SU-DHL-6 (cell line): ENCODE measurements around the gene KIF13A.
"Not testable (repeated sequence)": the region's sequence is repeated elsewhere in the genome, so short reads cannot be mapped to it uniquely, and the experiment has no call there.

ENCODE experiments used
- H2AFZ ChIP-seq: fragments of 200-600 bp; sonication (generic); 2 replicates; pipeline ENCODE4 v1.6.1; 2014; ENCODE audit warnings: low read depth, mild to moderate bottlenecking, moderate library complexity, mixed read lengths, antibody characterized with exemption, low read length; ENCODE audit not compliant: severe bottlenecking
- H3F3A ChIP-seq: fragments of 200-600 bp; shearing (Covaris generic); 2 replicates; pipeline ENCODE4 v1.6.0; 2016; ENCODE audit warnings: antibody characterized with exemption, mild to moderate bottlenecking; ENCODE audit not compliant: insufficient read depth
- H3K27ac ChIP-seq: fragments of 200-600 bp; sonication (generic); 2 replicates; pipeline ENCODE4 v1.5.1; 2016; ENCODE audit warnings: low read depth, mild to moderate bottlenecking, low read length, moderate library complexity, mixed read lengths
- H3K27me3 ChIP-seq: fragments of 200-600 bp; sonication (generic), shearing (Covaris generic); 2 replicates; pipeline ENCODE4 v1.6.0; 2014; ENCODE audit warnings: mild to moderate bottlenecking, low read length
- H3K36me3 ChIP-seq: fragments of 200-600 bp; sonication (generic); 2 replicates; pipeline ENCODE4 v1.6.1; 2014; ENCODE audit warnings: mild to moderate bottlenecking, low read length, mixed read lengths
- H3K4me2 ChIP-seq: fragments of 300-600, 200-600 bp; shearing (Covaris generic), sonication (generic); 2 replicates; pipeline ENCODE4 v1.6.0; 2014; ENCODE audit warnings: low read length, low read depth, mild to moderate bottlenecking; ENCODE audit not compliant: poor library complexity, severe bottlenecking
- H3K4me3 ChIP-seq: fragments of 200-600 bp; sonication (generic); 2 replicates; pipeline ENCODE4 v1.5.1; 2014; ENCODE audit warnings: antibody characterized with exemption, low read length, mild to moderate bottlenecking, mixed read lengths; ENCODE audit not compliant: insufficient read depth, poor library complexity, severe bottlenecking
- H3K79me2 ChIP-seq: fragments of 200-600 bp; sonication (generic); 2 replicates; pipeline ENCODE4 v1.6.1; 2014; ENCODE audit warnings: mild to moderate bottlenecking, low read length, moderate library complexity; ENCODE audit not compliant: insufficient read depth
- H3K9ac ChIP-seq: fragments of 200-600 bp; sonication (generic); 2 replicates; pipeline ENCODE4 v1.7.0; 2014; ENCODE audit warnings: mild to moderate bottlenecking, low read length
- H3K9me2 ChIP-seq: fragments of 200-600 bp; sonication (generic); replicated peaks from 2 replicates; pipeline ENCODE4 v1.6.1; 2014; ENCODE audit warnings: low read length; ENCODE audit not compliant: insufficient read depth
- H3K9me3 ChIP-seq: fragments of 200-600 bp; sonication (generic); 2 replicates; pipeline ENCODE4 v1.6.1; 2014; ENCODE audit warnings: low read length, mixed read lengths; ENCODE audit not compliant: insufficient read depth
- H4K20me1 ChIP-seq: fragments of 200-600 bp; sonication (generic); 2 replicates; pipeline ENCODE4 v1.6.1; 2014; ENCODE audit warnings: low read depth, mild to moderate bottlenecking, antibody characterized with exemption, low read length, moderate library complexity, mixed read lengths
- CTCF ChIP-seq: fragments of 200-600 bp; sonication (generic); IDR thresholded peaks from one replicate; pipeline ENCODE4 v1.5.1; 2017; ENCODE audit warnings: antibody characterized with exemption, mild to moderate bottlenecking, low read length, moderate library complexity; ENCODE audit not compliant: insufficient read depth, poor library complexity, severe bottlenecking
- EZH2phosphoT487 ChIP-seq: fragments of 200-600 bp; sonication (generic), shearing (Covaris generic); conservative IDR thresholded peaks from 2 replicates; pipeline ENCODE4 v1.6.1; 2018; ENCODE audit warnings: mild to moderate bottlenecking, antibody characterized with exemption, low read length, moderate library complexity, mixed read lengths

The KIF13A gene

DNA sequence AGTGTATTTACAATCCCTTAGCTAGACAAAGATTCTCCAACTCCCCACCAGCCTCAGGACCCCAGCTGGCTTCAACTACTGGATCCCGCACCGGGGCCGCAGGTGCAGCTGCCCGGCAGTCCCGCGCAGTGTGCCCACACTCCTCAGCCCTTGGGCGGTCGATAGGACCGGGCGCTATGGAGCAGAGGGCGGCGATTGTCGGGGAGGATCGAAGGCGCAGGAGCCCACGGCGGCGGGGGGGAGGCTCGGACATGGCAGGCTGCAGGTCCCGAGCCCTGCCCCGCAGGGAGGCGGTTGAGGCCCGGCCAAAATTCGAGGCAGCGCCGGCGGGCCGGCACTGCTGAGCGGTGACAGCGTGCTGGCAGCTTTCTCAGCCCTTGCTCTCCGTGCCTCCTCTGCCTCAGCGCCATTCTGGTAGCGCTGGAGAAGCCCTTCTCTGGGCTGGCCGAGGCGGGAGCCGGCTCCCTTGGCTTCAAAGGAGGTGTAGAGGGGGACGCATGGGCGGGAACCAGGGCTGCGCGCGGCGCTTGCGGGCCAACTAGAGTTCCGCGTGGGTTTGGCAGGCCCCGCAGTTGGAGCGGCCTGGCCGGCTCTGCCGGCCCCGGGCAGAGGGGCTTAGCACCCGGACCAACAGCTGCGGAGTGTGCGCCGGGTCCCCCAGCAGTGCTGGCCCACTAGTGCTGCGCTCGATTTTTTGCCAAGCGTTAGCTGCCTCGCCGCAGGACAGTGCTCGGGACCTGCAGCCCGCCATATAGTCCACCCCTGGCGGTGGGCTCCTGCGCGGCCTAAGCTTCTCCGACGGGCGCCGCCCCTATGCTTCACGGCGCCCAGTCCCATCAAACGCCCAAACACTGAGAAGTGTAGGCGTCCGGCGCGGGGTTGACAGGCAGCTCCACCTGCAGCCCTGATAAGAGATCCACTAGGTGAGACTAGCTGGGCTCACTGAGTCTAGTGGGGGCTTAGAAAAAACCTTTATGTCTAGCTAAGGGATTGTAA is 32.4 kb upstream of the KIF13A start:
- H3K36me3 ChIP-seq = no peaks in the 10 kb centered on the region
- TF ChIP-seq EZH2phosphoT487 = no peak
- no peak for TF ChIP-seq CTCF
- no peaks in the 10 kb centered on the region for H3K9me2 ChIP-seq
- H3K27ac ChIP-seq = no peak overlapping the region
- H3K9ac ChIP-seq = no peak overlapping the region
- H3K79me2 ChIP-seq = no peaks in the 10 kb centered on the region
- H3K4me2 ChIP-seq = no peak overlapping the region
- no peaks in the 10 kb centered on the region for H4K20me1 ChIP-seq
- H3K9me3 ChIP-seq = no peaks in the 10 kb centered on the region
- no peaks in the 10 kb centered on the region for H3K27me3 ChIP-seq
- no peaks in the 10 kb centered on the region for H3F3A ChIP-seq
- H3K4me3 ChIP-seq = no peak overlapping the region
- H2AFZ ChIP-seq = no peak overlapping the region

DNA sequence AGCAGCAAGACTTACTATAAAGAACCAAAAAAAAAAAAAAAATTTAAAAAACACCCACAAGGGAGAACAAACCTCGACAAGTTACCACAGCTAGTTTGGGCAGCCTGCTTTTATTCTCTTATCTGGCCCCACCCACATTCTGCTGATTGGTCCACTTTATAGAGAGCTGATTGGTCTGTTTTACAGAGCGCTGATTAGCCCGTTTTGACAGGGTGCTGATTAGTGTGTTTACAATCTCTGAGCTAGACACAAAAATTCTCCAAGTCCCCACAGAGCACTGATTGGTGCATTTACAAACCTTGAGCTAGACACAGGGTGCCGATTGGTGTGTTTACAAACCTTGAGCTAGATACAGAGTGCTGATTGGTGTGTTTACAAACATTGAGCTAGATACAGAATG is 31.7 kb upstream of the KIF13A start:
- not testable (repeated sequence) for H3K9ac ChIP-seq, H4K20me1 ChIP-seq, H3K9me2 ChIP-seq, H3K36me3 ChIP-seq, H3K79me2 ChIP-seq, H3K4me2 ChIP-seq, H2AFZ ChIP-seq, H3K4me3 ChIP-seq, H3K27ac ChIP-seq, H3K9me3 ChIP-seq, H3K27me3 ChIP-seq, H3F3A ChIP-seq

GRCh38 chr6:18016698-18017097 is 29.3 kb upstream of the KIF13A start:
- Histone ChIP-seq H3K27me3 (no peaks in the 10 kb centered on the region), H3K27ac (no peak overlapping the region), H3K36me3 (no peaks in the 10 kb centered on the region), H3K79me2 (no peaks in the 10 kb centered on the region), H4K20me1 (no peaks in the 10 kb centered on the region), H3K4me2 (no peak overlapping the region), H3F3A (no peaks in the 10 kb centered on the region), H3K9me2 (no peaks in the 10 kb centered on the region), H3K9ac (no peak overlapping the region), H3K4me3 (no peak overlapping the region), H2AFZ (no peak overlapping the region), H3K9me3 (no peaks in the 10 kb centered on the region)
- TF ChIP-seq EZH2phosphoT487 (no peak), CTCF (no peak)

GRCh38 chr6:18016133-18016532 is 28.7 kb upstream of the KIF13A start:
- Histone ChIP-seq H3K36me3 (no peaks in the 10 kb centered on the region), H3K27me3 (no peaks in the 10 kb centered on the region), H2AFZ (no peak overlapping the region), H3K79me2 (no peaks in the 10 kb centered on the region), H3K9me3 (no peaks in the 10 kb centered on the region), H3K9me2 (no peaks in the 10 kb centered on the region), H3K9ac (no peak overlapping the region), H3F3A (no peaks in the 10 kb centered on the region), H3K27ac (no peak overlapping the region), H3K4me3 (no peak overlapping the region), H3K4me2 (no peak overlapping the region), H4K20me1 (no peaks in the 10 kb centered on the region)
- no peak for TF ChIP-seq CTCF
- TF ChIP-seq EZH2phosphoT487 = no peak
